Fibroblast of lung (primary cell): ENCODE measurements around the gene NPSR1.

Source experiments
- CTCF ChIP-seq, 2 donors: IDR thresholded peaks in 1 of 2; conservative IDR thresholded peaks in 1 of 2; 1 replicate in 1 of 2; 2 replicates in 1 of 2; pipeline ENCODE4 v1.5.1; 2011 to 2012; ENCODE audit warnings: low read length in 2 of 2, control low read depth in 1 of 2, inconsistent platforms in 1 of 2, low read depth in 1 of 2, mild to moderate bottlenecking in 1 of 2
- EZH2 ChIP-seq: IDR thresholded peaks from 2 replicates; pipeline ENCODE4 v1.5.1; 2012; ENCODE audit warnings: low read length, control low read depth, mild to moderate bottlenecking; ENCODE audit errors: missing control alignments

- TF ChIP-seq CTCF (conservative IDR thresholded peaks at IDR 0.05 in 1 of 2, IDR thresholded peaks at IDR 0.05 in 1 of 2; ENCODE audit: low read depth in 1 of 2, low read length in 2 of 2): no peak
- TF ChIP-seq EZH2: no peak
These were observed 103.6 kb downstream of the NPSR1 start for GRCh38 chr7:34761627-34762026.
